NT2/D1 (cell line): ENCODE measurements around the gene HES7.

Source experiments
- DNase-seq: peaks from one replicate; pipeline ENCODE4 v3.0.0-alpha.2; 2011; ENCODE audit warnings: low read depth, low spot score
- H3K27me3 ChIP-seq: 2 replicates; pipeline ENCODE4 v1.6.0; 2011; ENCODE audit warnings: mild to moderate bottlenecking; ENCODE audit not compliant: insufficient read length, insufficient read depth
- H3K36me3 ChIP-seq: 2 replicates; pipeline ENCODE4 v1.6.1; 2011; ENCODE audit warnings: mild to moderate bottlenecking, low read length, mixed read lengths; ENCODE audit not compliant: insufficient read depth, insufficient read length
- H3K4me1 ChIP-seq: 2 replicates; pipeline ENCODE4 v1.5.1; 2011; ENCODE audit not compliant: insufficient read depth, insufficient read length
- H3K4me3 ChIP-seq: 2 replicates; pipeline ENCODE4 v1.5.1; 2011; ENCODE audit warnings: low read depth; ENCODE audit not compliant: insufficient read length
- H3K9ac ChIP-seq: 2 replicates; pipeline ENCODE4 v1.6.0; 2011; ENCODE audit warnings: low read depth; ENCODE audit not compliant: insufficient read length
- H3K9me3 ChIP-seq: 2 replicates; pipeline ENCODE4 v1.5.1; 2011; ENCODE audit warnings: mild to moderate bottlenecking, low read length; ENCODE audit not compliant: insufficient read depth
- SUZ12 ChIP-seq: IDR thresholded peaks from 2 replicates; pipeline ENCODE4 v1.6.1; 2011; ENCODE audit not compliant: insufficient read length, insufficient read depth; ENCODE audit errors: extremely low read depth
- YY1 ChIP-seq: IDR thresholded peaks from 2 replicates; pipeline ENCODE4 v1.6.1; 2011; ENCODE audit not compliant: insufficient read length, insufficient read depth
- ZNF274 ChIP-seq: IDR thresholded peaks from 2 replicates; pipeline ENCODE4 v1.6.1; 2011; ENCODE audit warnings: mild to moderate bottlenecking, low read depth, low read length

Gene HES7

DNA sequence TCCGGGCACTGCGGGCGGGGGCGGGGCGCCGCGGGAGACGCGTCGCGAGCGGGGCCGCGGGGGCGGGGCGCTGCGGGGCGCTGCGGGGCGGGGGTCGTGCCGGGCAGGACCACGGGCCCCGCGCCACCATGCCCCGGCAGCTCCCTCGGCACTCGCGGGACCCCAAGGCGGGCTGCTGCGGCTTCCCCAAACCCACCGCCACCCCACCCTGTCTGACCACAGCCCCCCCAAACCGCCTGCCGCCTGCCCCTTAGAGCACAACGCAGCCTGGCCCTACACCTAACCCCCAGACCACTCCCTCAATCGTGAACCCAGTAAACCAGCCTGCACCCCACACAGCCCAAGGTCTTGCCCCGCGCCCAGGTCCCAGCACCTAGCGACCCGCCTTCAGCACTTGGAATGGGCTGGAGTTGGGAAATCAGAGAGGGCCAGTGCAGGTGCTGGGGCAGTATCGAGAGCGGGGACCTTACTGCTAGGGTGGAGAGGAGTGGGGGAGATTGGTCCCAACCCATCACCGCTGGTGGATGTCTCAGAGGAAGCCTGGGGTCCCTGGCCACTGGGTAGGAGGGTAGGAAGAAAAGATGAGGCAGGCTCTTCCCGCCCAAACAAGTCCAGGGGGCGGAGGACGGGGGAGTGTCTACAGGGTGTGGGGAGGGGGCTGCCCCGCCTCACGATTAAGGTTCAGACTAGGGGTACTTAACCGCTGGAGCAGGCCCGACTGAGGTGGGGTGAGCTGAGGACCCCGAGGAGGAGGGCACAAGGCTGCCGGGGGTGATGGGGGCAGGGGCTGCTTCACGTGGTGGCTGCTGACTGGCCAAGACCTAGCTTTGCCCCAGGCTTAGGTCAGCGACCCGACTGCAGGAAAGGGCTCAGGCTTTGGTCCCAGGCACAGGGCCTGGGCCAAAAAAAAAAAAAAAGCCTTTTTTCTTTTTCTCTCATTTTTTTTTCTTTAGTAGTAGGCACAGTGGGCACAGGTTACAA lies 39.4 kb upstream of the HES7 start:
- Histone ChIP-seq H3K27me3 (no peaks in the 10 kb centered on the region), H3K9ac (peak overlapping the region; percentile 94), H3K36me3 (peaks cover 27% of the 10 kb centered on the region), H3K4me3 (peak overlapping the region; percentile 87), H3K4me1 (peaks cover 18% of the 10 kb centered on the region), H3K9me3 (no peaks in the 10 kb centered on the region)
- TF ChIP-seq SUZ12 (no peak), YY1 (no peak), ZNF274 (no peak)
- no peak for DNase-seq

DNA sequence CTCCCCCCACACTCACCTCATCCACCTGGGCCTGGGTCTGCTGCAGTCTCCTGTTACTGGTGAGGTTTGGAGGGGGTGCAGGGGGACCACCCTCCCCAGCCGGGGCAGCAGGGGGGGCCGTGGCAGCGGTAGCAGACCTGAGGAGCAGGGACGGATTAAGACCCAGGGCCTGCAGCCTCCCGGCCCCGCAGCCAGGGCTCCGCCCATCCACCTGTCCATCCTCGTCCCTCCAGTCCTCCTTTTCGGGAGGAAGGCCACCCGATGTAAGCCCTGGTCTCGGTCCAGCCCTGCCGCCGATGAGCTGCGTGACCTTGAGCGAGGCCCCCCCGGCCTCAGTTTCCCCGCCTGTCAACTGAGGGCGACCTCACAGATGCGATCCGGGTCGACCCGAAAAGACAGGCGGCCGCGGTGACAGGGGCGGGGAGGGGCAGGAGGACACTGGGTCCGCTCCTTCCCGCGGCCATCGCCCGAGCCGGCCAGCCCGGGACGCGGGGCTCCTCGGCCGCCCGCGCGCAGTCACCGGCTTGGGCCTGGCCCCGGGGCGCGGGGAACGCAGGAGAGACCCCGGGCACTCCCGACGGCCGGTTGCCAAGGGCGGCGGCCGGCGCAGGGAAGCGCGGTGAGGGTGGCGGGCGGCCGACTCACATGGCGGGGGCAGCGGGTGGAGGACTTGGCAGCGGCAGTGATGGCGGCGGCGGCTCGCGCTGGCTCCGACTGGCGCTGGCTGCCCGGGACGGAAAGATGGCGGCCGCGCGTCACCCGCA lies 38.5 kb upstream of the HES7 start, which contains the start of gene VAMP2:
Gene VAMP2, minus strand, starts transcription at position 716 of the 764 bp plus-strand sequence. Its CDS starts 69 bp downstream, at position 647.
- Histone ChIP-seq H3K27me3 (no peaks in the 10 kb centered on the region), H3K4me3 (peak within 1 kb of the TSS; percentile 87), H3K36me3 (peaks cover 27% of the 10 kb centered on the region), H3K9me3 (no peaks in the 10 kb centered on the region), H3K4me1 (peaks cover 18% of the 10 kb centered on the region), H3K9ac (peak within 1 kb of the TSS; percentile 94)
- DNase-seq, result no peak
- TF ChIP-seq SUZ12 (no peak), ZNF274 (no peak), YY1 (peak; percentile 61)

DNA sequence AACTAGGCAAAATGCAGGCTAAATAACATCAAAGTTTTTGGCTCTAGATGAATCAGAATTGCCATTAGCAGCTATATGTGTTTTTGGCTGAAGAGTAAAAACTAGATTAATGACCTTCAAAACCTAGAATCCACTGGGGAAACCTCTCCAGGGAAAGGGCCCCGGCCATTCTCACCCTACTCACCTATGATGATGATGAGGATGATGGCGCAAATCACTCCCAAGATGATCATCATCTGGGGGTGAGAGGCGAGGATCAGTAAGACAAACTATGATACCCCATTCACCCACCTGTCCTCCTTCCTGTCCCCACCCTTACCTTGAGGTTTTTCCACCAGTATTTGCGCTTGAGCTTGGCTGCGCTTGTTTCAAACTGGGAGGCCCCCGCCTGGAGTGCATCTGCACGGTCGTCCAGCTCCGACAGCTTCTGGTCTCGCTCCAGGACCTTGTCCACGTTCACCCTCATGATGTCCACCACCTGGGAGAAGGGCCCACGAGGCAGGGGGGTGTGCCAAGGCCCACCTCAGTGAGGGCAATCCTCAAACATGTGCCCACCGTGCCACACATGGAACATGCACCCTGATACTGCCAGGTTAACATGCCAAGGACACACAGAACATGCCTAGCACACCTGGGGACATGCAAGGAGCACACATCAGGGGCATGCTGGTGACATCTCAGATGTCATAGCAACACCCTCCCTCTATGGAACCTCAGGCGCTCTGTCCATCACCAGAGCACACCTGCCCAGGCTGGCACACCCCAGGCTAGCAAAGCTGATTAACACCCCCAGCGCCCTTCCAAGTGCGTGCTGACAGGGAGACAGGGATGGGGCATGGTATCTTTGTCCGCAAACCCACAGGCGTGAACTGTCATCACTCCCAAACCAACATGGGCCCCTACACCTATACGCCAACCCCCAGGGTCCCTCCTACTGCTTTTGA lies 37.7 kb upstream of the HES7 start:
- Histone ChIP-seq H3K9me3 (no peaks in the 10 kb centered on the region), H3K4me1 (peaks cover 18% of the 10 kb centered on the region), H3K36me3 (peaks cover 27% of the 10 kb centered on the region), H3K27me3 (no peaks in the 10 kb centered on the region), H3K4me3 (peak overlapping the region; percentile 87), H3K9ac (peak overlapping the region; percentile 90)
- TF ChIP-seq ZNF274 (no peak), SUZ12 (no peak), YY1 (no peak)
- DNase-seq, result no peak

DNA sequence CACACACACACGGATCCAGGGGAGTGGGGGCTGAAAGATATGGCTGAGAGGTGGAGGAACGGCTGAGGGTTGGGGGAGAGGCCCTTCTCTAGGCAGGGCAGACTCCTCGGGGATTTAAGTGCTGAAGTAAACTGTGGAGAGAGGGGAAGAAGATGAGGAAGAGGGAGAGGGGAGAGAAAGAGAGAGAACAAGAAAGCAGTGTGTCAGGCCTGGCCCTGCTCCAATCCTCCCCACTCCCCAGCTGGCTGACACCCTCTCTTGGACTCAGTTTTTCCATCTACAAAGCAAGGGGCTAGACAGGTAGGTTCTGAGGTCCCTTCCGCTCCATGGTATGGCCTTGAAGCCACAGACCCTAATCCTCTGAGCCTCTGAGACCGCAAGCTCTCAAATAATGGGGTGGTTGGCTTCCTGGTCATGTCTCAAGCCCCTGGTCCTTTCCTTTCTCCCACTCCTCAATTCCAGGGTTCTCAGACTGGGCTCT lies 36.9 kb upstream of the HES7 start:
- no peak for TF ChIP-seq SUZ12
- TF ChIP-seq YY1, result no peak
- no peaks in the 10 kb centered on the region for H3K27me3 ChIP-seq
- H3K4me3 ChIP-seq, result no peak overlapping the region
- H3K9ac ChIP-seq, result peak overlapping the region; percentile 21
- no peak for DNase-seq
- H3K9me3 ChIP-seq, result no peaks in the 10 kb centered on the region
- H3K4me1 ChIP-seq, result peaks cover 18% of the 10 kb centered on the region
- H3K36me3 ChIP-seq, result peaks cover 27% of the 10 kb centered on the region

DNA sequence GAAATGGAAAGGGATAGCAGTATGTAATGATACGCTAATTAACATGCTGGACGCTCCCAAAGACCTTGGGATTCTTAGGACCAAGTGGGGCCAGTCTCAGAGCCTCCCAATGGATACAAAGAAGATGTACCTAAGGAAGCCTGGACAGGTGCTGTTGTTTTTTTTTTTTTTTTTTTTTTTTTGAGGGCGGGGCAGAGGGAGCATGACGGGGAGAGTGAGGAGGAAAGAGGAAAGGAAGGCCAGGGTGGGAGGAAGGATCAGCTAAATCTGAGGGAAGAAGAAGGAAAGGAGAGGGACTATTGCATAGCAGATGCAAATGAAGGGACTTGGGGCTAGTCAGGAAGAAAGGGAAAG lies 36.3 kb upstream of the HES7 start:
- Histone ChIP-seq H3K9me3 (no peaks in the 10 kb centered on the region), H3K4me1 (peaks cover 18% of the 10 kb centered on the region), H3K36me3 (peaks cover 27% of the 10 kb centered on the region), H3K9ac (no peak overlapping the region), H3K27me3 (no peaks in the 10 kb centered on the region), H3K4me3 (no peak overlapping the region)
- TF ChIP-seq ZNF274 (no peak), SUZ12 (no peak), YY1 (no peak)
- no peak for DNase-seq

DNA sequence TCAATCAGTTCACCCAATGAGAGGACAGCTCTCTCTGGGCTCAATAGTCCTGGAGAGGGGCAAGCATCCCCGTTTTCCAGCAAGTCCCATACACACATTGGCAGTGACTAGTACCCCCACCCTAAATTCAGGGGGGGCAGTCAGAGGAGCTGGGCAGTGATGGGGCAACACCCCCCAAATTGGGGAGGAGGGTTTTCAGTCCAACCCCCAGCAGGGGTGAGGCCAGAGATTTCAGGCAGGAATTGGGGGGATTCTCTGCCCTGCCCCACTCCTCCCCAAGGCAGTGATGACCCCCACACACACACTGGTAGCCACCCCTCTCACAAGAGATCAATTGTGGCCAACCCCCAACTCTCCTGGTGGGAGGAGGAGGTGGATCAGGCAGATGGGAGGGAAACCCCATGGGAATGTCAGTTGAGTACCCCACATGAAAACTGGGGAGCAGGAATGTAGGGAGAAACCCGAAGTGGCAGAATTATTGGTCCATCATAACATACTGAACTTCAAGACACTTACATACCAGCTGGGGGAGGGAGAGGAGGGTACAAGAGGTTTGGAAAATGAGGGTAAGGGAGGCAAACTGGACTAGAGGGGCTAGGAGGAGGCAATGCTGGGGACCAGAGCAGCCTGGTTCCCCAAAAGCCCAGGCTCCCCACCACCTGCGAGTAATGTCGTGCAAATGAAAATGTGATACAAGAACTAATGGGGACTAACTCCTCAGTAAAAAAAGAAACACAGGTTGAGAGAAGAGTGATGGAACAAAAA lies 35.7 kb upstream of the HES7 start:
- Histone ChIP-seq H3K9me3 (no peaks in the 10 kb centered on the region), H3K4me1 (peaks cover 15% of the 10 kb centered on the region), H3K4me3 (no peak overlapping the region), H3K9ac (no peak overlapping the region), H3K36me3 (peaks cover 27% of the 10 kb centered on the region), H3K27me3 (no peaks in the 10 kb centered on the region)
- DNase-seq, result no peak
- no peak for TF ChIP-seq ZNF274
- TF ChIP-seq YY1, result no peak
- no peak for TF ChIP-seq SUZ12
